ENCODE measurements around the gene CST8. TPM values are rescaled to one million over a fixed set of nuclear protein-coding genes. Genes with fewer than 3 reads are reported as not detected.
A peak's percentile ranks its signal among the peaks of the same experiment; 100 is the strongest.

CST8 gene
- total RNA-seq, 1 donor from 2014 or later = not detected

GRCh38 chr20:23528867-23529431, 38.0 kb downstream of the CST8 start:
- TF ChIP-seq CTCF (IDR thresholded peaks at IDR 0.05) = no peak
- no peaks in the 10 kb centered on the region for H3K4me1 ChIP-seq
- no peaks in the 10 kb centered on the region for H3K36me3 ChIP-seq
- H3K4me3 ChIP-seq = no peak overlapping the region
- ATAC-seq (no peak), DNase-seq (no peak)
- intact Hi-C loops (cut with DNase I) = no loop called here
- peaks cover 4% of the 10 kb centered on the region for H3K9me3 ChIP-seq
- H3K27ac ChIP-seq = no peak overlapping the region
- H3K27me3 ChIP-seq = no peaks in the 10 kb centered on the region

GRCh38 chr20:23530937-23531567, 40.1 kb downstream of the CST8 start:
- no peak for TF ChIP-seq CTCF (IDR thresholded peaks at IDR 0.05)
- H3K36me3 ChIP-seq = no peaks in the 10 kb centered on the region
- no peak overlapping the region for H3K27ac ChIP-seq
- H3K9me3 ChIP-seq = peaks cover 4% of the 10 kb centered on the region
- no peaks in the 10 kb centered on the region for H3K4me1 ChIP-seq
- ATAC-seq (no peak), DNase-seq (no peak)
- no peak overlapping the region for H3K4me3 ChIP-seq
- no peaks in the 10 kb centered on the region for H3K27me3 ChIP-seq
- intact Hi-C loops (cut with DNase I) = no loop called here

DNA sequence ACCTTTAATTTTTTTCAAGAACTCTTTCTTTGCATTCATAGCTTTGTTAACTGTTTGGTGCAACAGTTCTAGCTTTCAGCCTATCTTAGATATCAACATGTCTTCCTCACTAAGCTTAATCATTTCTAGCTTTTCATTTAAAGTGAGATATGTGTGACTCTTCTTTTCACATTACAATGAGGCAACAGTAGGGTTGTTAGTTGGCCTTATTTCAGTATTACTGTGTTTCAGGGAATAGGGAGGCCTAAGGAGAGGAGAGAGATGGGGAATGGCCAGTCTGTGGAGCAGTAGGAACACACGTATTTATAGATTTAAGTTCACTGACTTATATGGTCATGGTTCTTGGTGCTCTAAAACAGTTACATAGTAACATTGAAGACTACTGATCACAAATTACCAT, 41.6 kb downstream of the CST8 start:
- peaks cover 4% of the 10 kb centered on the region for H3K9me3 ChIP-seq
- no peak overlapping the region for H3K27ac ChIP-seq
- intact Hi-C loops (cut with DNase I) = no loop called here
- no peak overlapping the region for H3K4me3 ChIP-seq
- H3K27me3 ChIP-seq = no peaks in the 10 kb centered on the region
- H3K36me3 ChIP-seq = no peaks in the 10 kb centered on the region
- no peak for DNase-seq
- H3K4me1 ChIP-seq = no peaks in the 10 kb centered on the region
- no peak for ATAC-seq
- no peak for TF ChIP-seq CTCF (IDR thresholded peaks at IDR 0.05)

DNA sequence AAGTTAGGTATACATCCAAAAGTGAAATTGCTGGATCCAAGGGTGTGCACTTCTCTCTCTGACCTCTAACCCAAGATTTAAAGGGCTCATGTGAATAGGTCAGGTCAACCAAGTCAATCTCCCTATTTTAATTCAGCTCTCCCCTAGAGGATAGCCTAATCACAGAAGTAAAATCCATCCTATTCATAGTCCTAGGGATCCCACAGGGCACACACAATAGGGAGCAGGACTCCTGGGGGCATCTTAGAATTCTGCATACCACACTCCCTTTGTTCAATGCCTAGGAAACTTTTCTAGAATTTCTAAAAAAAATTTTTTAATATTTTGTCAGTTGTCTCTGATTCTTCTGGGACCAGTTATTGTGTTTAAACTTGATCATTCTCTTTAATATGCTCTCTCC, 42.2 kb downstream of the CST8 start:
- H3K9me3 ChIP-seq = peaks cover 4% of the 10 kb centered on the region
- H3K27me3 ChIP-seq = no peaks in the 10 kb centered on the region
- intact Hi-C loops (cut with DNase I) = no loop called here
- H3K4me1 ChIP-seq = no peaks in the 10 kb centered on the region
- H3K36me3 ChIP-seq = no peaks in the 10 kb centered on the region
- DNase-seq (no peak), ATAC-seq (no peak)
- H3K27ac ChIP-seq = no peak overlapping the region
- TF ChIP-seq CTCF (IDR thresholded peaks at IDR 0.05) = no peak
- H3K4me3 ChIP-seq = no peak overlapping the region

- H3K9me3 ChIP-seq = no peaks in the 10 kb centered on the region
- H3K4me3 ChIP-seq = no peak overlapping the region
- peak; percentile 41 for ATAC-seq
- no peaks in the 10 kb centered on the region for H3K36me3 ChIP-seq
- H3K27me3 ChIP-seq = no peaks in the 10 kb centered on the region
- no peak overlapping the region for H3K27ac ChIP-seq
- intact Hi-C loops (cut with DNase I) = no loop called here
- no peak for TF ChIP-seq CTCF (IDR thresholded peaks at IDR 0.05)
- no peaks in the 10 kb centered on the region for H3K4me1 ChIP-seq
- no peak for DNase-seq
These were observed 44.1 kb downstream of the CST8 start for GRCh38 chr20:23534801-23535593.
